Stimulated activated CD4-positive, alpha-beta T cell treated with anti-CD3 and anti-CD28 coated beads, TNF-alpha, amount 100 ng/mL, for 4 hours (primary cell): ENCODE measurements around the gene SNRPB.

Experiments used
- DNase-seq, 3 experiments: peaks; one replicate each; pipeline ENCODE4 v3.0.0-alpha.2; 2020; ENCODE audit warnings: low read depth in 3 of 3

Gene SNRPB

DNA sequence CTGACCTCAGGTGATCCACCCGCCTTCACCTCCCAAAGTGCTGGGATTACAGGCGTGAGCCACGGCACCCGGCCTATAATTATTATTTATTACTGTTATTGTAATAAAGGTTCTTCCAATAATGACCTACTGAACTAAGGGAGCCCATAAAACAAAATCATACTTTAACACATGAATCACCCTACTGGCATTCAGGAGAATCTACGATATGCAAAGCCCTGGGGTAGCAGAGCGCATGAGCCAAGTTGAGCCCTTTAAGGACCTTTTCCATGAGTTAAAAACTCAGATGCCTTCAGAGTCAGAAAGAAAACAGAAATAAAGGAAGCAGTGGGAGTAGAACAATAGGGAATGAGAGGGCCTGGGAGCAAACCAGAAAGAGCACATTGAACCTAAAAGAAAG is 41.5 kb downstream of the SNRPB start:
- no peak for DNase-seq

GRCh38 chr20:2421247-2421646 is 49.3 kb downstream of the SNRPB start:
- no peak for DNase-seq

GRCh38 chr20:2420510-2420909 is 50.1 kb downstream of the SNRPB start:
- DNase-seq = no peak

DNA sequence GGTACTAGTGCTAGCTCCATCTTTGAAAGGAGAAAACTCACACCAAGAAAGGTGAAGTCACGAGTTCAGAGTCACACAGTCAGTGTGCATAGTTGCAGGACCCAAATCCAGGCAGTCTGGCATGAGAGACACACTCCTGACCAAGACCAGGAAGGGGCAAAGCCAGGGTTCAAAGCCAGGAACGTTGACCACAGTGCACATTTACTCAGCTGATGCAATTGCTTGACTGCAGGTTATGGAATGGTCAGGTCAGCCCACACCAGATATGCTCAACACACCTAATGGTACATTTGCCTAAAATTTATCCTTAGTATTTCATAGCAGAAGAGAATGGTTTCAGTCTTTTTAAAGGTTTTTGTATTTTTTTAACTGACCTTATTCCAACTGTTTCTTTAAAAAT is 52.2 kb downstream of the SNRPB start:
- no peak for DNase-seq

DNA sequence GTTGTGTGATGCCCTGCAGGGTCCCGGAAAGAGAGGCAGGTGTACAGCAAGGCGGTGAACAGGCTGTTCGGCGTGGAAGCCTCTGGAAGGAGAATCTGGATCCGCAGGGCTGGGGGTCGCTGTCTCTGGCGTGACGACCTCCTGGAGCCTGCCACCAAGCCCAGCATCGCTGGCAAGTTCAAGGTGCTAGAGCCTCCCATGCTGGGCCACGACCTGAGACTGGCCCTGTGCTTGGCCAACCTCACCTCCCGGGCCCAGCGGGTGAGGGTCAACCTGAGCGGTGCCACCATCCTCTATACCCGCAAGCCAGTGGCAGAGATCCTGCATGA is 53.4 kb downstream of the SNRPB start:
- DNase-seq = no peak

- DNase-seq = no peak
Measured at GRCh38 chr20:2416541-2417212, 53.9 kb downstream of the SNRPB start.
